Immature natural killer cell (primary cell): ENCODE measurements around the gene SP8. TPM values are rescaled to one million over a fixed set of nuclear protein-coding genes. Genes with fewer than 3 reads are reported as not detected.

Experiments used
- DNase-seq, 3 donors: peaks; one replicate each; pipeline ENCODE4 v3.0.0; 2022; ENCODE audit warnings: mixed read lengths in 1 of 3
- H3K27ac Mint-ChIP-seq, 6 donors: one replicate each; pipeline ENCODE4 v1.8.0; 2020; ENCODE audit warnings: mixed read lengths in 6 of 6, mild to moderate bottlenecking in 5 of 6, inconsistent platforms in 4 of 6, moderate library complexity in 3 of 6
- H3K27me3 Mint-ChIP-seq, 3 donors: one replicate each; pipeline ENCODE4 v1.8.0; 2020 to 2021; ENCODE audit warnings: low read depth in 3 of 3, mild to moderate bottlenecking in 3 of 3, mixed read lengths in 3 of 3, moderate library complexity in 3 of 3, inconsistent platforms in 1 of 3
- H3K36me3 Mint-ChIP-seq, 3 donors: one replicate each; pipeline ENCODE4 v1.8.0; 2020; ENCODE audit warnings: mixed read lengths in 3 of 3, inconsistent platforms in 2 of 3, mild to moderate bottlenecking in 2 of 3
- H3K4me1 Mint-ChIP-seq, 2 donors: one replicate each; pipeline ENCODE4 v1.8.0; 2020; ENCODE audit warnings: inconsistent platforms in 2 of 2, mild to moderate bottlenecking in 2 of 2, mixed read lengths in 2 of 2, moderate library complexity in 1 of 2
- H3K4me3 Mint-ChIP-seq, 5 donors: one replicate each; pipeline ENCODE4 v1.8.0; 2020; ENCODE audit warnings: mild to moderate bottlenecking in 5 of 5, mixed read lengths in 5 of 5, inconsistent platforms in 3 of 5, moderate library complexity in 3 of 5
- H3K9me3 Mint-ChIP-seq, 6 donors: one replicate each; pipeline ENCODE4 v1.8.0; 2020; ENCODE audit warnings: mild to moderate bottlenecking in 6 of 6, mixed read lengths in 6 of 6, inconsistent platforms in 4 of 6, moderate library complexity in 3 of 6
- polyA plus RNA-seq, 3 donors: library from polyadenylated mRNA; unstranded; fragments of 300-500 nt; fragmentation: Illumina TruSeq; gene quantifications; one replicate each; pipeline ENCODE4 v1.2.3, GENCODE V29; 2021

The SP8 gene
- polyA plus RNA-seq, 3 donors from 2014 or later, result not detected

GRCh38 chr7:20790375-20790774, 3.7 kb upstream of the SP8 start:
- Mint-ChIP-seq H3K27ac (no peak overlapping the region), H3K27me3 (peaks cover 57 to 76% (median 69%) of the 10 kb centered on the region in 3 donors), H3K4me3 (peak overlapping the region in 1 of 5 donors; percentile 36), H3K4me1 (peaks cover 15 to 19% of the 10 kb centered on the region in 2 donors), H3K9me3 (peaks cover 4 to 54% (median 21%) of the 10 kb centered on the region in 6 donors), H3K36me3 (peaks cover 3 to 6% (median 5%) of the 10 kb centered on the region in 3 donors)
- no peak for DNase-seq

GRCh38 chr7:20788420-20788990, 1.8 kb upstream of the SP8 start:
- Mint-ChIP-seq H3K4me1 (peaks cover 18 to 26% of the 10 kb centered on the region in 2 donors), H3K27ac (no peak overlapping the region), H3K4me3 (peak overlapping the region in 1 of 5 donors; percentile 7), H3K36me3 (peaks cover 3 to 6% (median 5%) of the 10 kb centered on the region in 3 donors), H3K27me3 (peaks cover 52 to 69% (median 64%) of the 10 kb centered on the region in 3 donors), H3K9me3 (peaks cover 4 to 47% (median 23%) of the 10 kb centered on the region in 6 donors)
- DNase-seq, result no peak

GRCh38 chr7:20787660-20788419, 1.2 kb upstream of the SP8 start:
- no peak for DNase-seq
- Mint-ChIP-seq H3K27me3 (peaks cover 52 to 68% (median 63%) of the 10 kb centered on the region in 3 donors), H3K36me3 (peaks cover 3 to 9% (median 6%) of the 10 kb centered on the region in 3 donors), H3K9me3 (peaks cover 7 to 47% (median 24%) of the 10 kb centered on the region in 6 donors), H3K27ac (no peak overlapping the region), H3K4me3 (peak overlapping the region in 3 of 5 donors; percentile 55 to 81 (median 73)), H3K4me1 (peaks cover 18 to 32% of the 10 kb centered on the region in 2 donors)

- Mint-ChIP-seq H3K27ac (no peak overlapping the region), H3K4me3 (peak overlapping the region; percentile 69 to 81 (median 71)), H3K27me3 (peaks cover 45 to 68% (median 60%) of the 10 kb centered on the region in 3 donors), H3K4me1 (peaks cover 18 to 33% of the 10 kb centered on the region in 2 donors), H3K36me3 (peaks cover 0 to 9% (median 2%) of the 10 kb centered on the region in 3 donors), H3K9me3 (peaks cover 3 to 40% (median 21%) of the 10 kb centered on the region in 6 donors)
- no peak for DNase-seq
These were observed 286 bp downstream of the SP8 start for GRCh38 chr7:20786421-20786778.

GRCh38 chr7:20786049-20786412, 655 bp downstream of the SP8 start:
- Mint-ChIP-seq H3K4me3 (peak overlapping the region; percentile 69 to 81 (median 71)), H3K27ac (no peak overlapping the region), H3K27me3 (peaks cover 41 to 65% (median 60%) of the 10 kb centered on the region in 3 donors), H3K9me3 (peaks cover 3 to 38% (median 19%) of the 10 kb centered on the region in 6 donors), H3K4me1 (peaks cover 18 to 33% of the 10 kb centered on the region in 2 donors), H3K36me3 (peaks cover 0 to 9% (median 2%) of the 10 kb centered on the region in 3 donors)
- DNase-seq, result no peak

GRCh38 chr7:20785157-20786048, 1.3 kb downstream of the SP8 start:
- Mint-ChIP-seq H3K4me3 (peak overlapping the region; percentile 69 to 81 (median 71)), H3K9me3 (peaks cover 3 to 41% (median 19%) of the 10 kb centered on the region in 6 donors), H3K27ac (no peak overlapping the region), H3K36me3 (peaks cover 0 to 9% (median 2%) of the 10 kb centered on the region in 3 donors), H3K27me3 (peaks cover 42 to 62% (median 59%) of the 10 kb centered on the region in 3 donors), H3K4me1 (peaks cover 18 to 33% of the 10 kb centered on the region in 2 donors)
- DNase-seq, result no peak

- peaks cover 3 to 40% (median 19%) of the 10 kb centered on the region in 6 donors for H3K9me3 Mint-ChIP-seq
- no peak for DNase-seq
- peak overlapping the region in 1 of 6 donors; percentile 59 for H3K27ac Mint-ChIP-seq
- H3K4me3 Mint-ChIP-seq, result no peak overlapping the region
- H3K4me1 Mint-ChIP-seq, result peaks cover 18 to 33% of the 10 kb centered on the region in 2 donors
- H3K36me3 Mint-ChIP-seq, result peaks cover 0 to 9% (median 2%) of the 10 kb centered on the region in 3 donors
- peaks cover 39 to 59% (median 56%) of the 10 kb centered on the region in 3 donors for H3K27me3 Mint-ChIP-seq
These were observed 2.1 kb downstream of the SP8 start for GRCh38 chr7:20784388-20785156.

- Mint-ChIP-seq H3K9me3 (peaks cover 3 to 45% (median 19%) of the 10 kb centered on the region in 6 donors), H3K27ac (peak overlapping the region in 1 of 6 donors; percentile 59), H3K36me3 (peaks cover 0 to 9% (median 2%) of the 10 kb centered on the region in 3 donors), H3K27me3 (peaks cover 39 to 61% (median 55%) of the 10 kb centered on the region in 3 donors), H3K4me1 (peaks cover 18 to 33% of the 10 kb centered on the region in 2 donors), H3K4me3 (peak overlapping the region; percentile 64 to 81 (median 67))
- DNase-seq, result no peak
These were observed 2.8 kb downstream of the SP8 start for GRCh38 chr7:20783700-20784387.

- DNase-seq, result no peak
- peaks cover 34 to 55% (median 48%) of the 10 kb centered on the region in 3 donors for H3K27me3 Mint-ChIP-seq
- H3K9me3 Mint-ChIP-seq, result peaks cover 3 to 45% (median 16%) of the 10 kb centered on the region in 6 donors
- H3K4me1 Mint-ChIP-seq, result peaks cover 18 to 33% of the 10 kb centered on the region in 2 donors
- peaks cover 0 to 9% (median 2%) of the 10 kb centered on the region in 3 donors for H3K36me3 Mint-ChIP-seq
- H3K27ac Mint-ChIP-seq, result no peak overlapping the region
- H3K4me3 Mint-ChIP-seq, result peak overlapping the region in 2 of 5 donors; percentile 22 to 59
These were observed 3.5 kb downstream of the SP8 start for GRCh38 chr7:20783125-20783699.

GRCh38 chr7:20779041-20779440, 7.6 kb downstream of the SP8 start:
- peaks cover 25 to 48% (median 47%) of the 10 kb centered on the region in 3 donors for H3K27me3 Mint-ChIP-seq
- H3K4me1 Mint-ChIP-seq, result peaks cover 11 to 22% of the 10 kb centered on the region in 2 donors
- H3K9me3 Mint-ChIP-seq, result peaks cover 3 to 36% (median 18%) of the 10 kb centered on the region in 6 donors
- H3K4me3 Mint-ChIP-seq, result no peak overlapping the region
- no peak overlapping the region for H3K27ac Mint-ChIP-seq
- no peak for DNase-seq
- H3K36me3 Mint-ChIP-seq, result peaks cover 4 to 13% (median 8%) of the 10 kb centered on the region in 3 donors

- Mint-ChIP-seq H3K4me1 (peaks cover 8 to 15% of the 10 kb centered on the region in 2 donors), H3K4me3 (no peak overlapping the region), H3K27ac (no peak overlapping the region), H3K27me3 (peaks cover 23 to 43% (median 39%) of the 10 kb centered on the region in 3 donors), H3K36me3 (peaks cover 4 to 13% (median 8%) of the 10 kb centered on the region in 3 donors), H3K9me3 (peaks cover 3 to 34% (median 16%) of the 10 kb centered on the region in 6 donors)
- no peak for DNase-seq
These were observed 8.5 kb downstream of the SP8 start for GRCh38 chr7:20778063-20778721.
